Astrocyte (in vitro differentiated cells and primary cell): ENCODE measurements around the gene TMC5.

ENCODE experiments used
- EZH2 ChIP-seq: IDR thresholded peaks from 2 replicates; pipeline ENCODE4 v1.6.1; 2012; ENCODE audit warnings: mild to moderate bottlenecking, low read length, inconsistent platforms; ENCODE audit not compliant: insufficient read depth
- TF ChIP-seq, protein P1 (sequence below): IDR thresholded peaks from 2 replicates; pipeline ENCODE4 v1.5.1; 2011; ENCODE audit warnings: low read depth, mild to moderate bottlenecking, inconsistent platforms, low read length, moderate library complexity; ENCODE audit not compliant: insufficient read depth

DNA sequence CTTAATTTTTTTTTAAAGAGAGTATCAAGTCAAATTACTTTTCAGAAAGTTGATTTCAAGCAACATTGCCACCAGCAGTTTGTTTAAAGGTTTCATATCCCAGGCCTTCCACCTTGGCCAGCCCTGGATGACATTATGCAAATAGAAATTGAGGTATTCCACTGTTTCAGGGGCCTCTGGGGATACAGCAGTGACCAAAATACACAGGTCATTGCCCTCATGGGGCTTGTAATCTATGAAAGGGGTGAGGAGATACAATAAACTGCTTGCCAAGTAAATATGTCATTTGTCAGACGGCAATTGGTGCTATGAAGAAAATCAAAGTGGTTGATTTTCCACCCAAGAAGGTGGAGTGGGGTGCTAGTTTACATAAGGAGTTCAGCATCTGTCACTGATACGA, 37.8 kb upstream of the TMC5 start:
- TF ChIP-seq, protein P1, sequence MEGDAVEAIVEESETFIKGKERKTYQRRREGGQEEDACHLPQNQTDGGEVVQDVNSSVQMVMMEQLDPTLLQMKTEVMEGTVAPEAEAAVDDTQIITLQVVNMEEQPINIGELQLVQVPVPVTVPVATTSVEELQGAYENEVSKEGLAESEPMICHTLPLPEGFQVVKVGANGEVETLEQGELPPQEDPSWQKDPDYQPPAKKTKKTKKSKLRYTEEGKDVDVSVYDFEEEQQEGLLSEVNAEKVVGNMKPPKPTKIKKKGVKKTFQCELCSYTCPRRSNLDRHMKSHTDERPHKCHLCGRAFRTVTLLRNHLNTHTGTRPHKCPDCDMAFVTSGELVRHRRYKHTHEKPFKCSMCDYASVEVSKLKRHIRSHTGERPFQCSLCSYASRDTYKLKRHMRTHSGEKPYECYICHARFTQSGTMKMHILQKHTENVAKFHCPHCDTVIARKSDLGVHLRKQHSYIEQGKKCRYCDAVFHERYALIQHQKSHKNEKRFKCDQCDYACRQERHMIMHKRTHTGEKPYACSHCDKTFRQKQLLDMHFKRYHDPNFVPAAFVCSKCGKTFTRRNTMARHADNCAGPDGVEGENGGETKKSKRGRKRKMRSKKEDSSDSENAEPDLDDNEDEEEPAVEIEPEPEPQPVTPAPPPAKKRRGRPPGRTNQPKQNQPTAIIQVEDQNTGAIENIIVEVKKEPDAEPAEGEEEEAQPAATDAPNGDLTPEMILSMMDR = no peak
- no peak for TF ChIP-seq EZH2
